Thymus (tissue), 11 donors: ENCODE data around the gene KLHL25. TPM values are rescaled to one million over a fixed set of nuclear protein-coding genes. Genes with fewer than 3 reads are reported as not detected.
"Not testable (repeated sequence)": the region's sequence is repeated elsewhere in the genome, so short reads cannot be mapped to it uniquely, and the experiment has no call there.

Experiments
- DNase-seq, 9 donors: peaks; one replicate each; pipeline ENCODE4 v3.0.0-alpha.2; 2013; ENCODE audit warnings: low spot score in 9 of 9, low read depth in 6 of 9, missing footprints in 1 of 9
- H3K27ac ChIP-seq, 2 donors: one replicate each; pipeline ENCODE4 v1.5.1; 2013; ENCODE audit warnings: control low read depth in 1 of 2, low read depth in 1 of 2, low read length in 1 of 2, mild to moderate bottlenecking in 1 of 2, moderate library complexity in 1 of 2
- H3K27me3 ChIP-seq, 2 donors: one replicate each; pipeline ENCODE4 v1.5.1; 2013; ENCODE audit warnings: low read length in 1 of 2; ENCODE audit not compliant: control insufficient read depth in 2 of 2, insufficient read depth in 1 of 2
- H3K36me3 ChIP-seq, 2 donors: one replicate each; pipeline ENCODE4 v1.5.1; 2013; ENCODE audit warnings: low read length in 1 of 2, mild to moderate bottlenecking in 1 of 2, moderate library complexity in 1 of 2; ENCODE audit not compliant: control insufficient read depth in 2 of 2, insufficient read depth in 2 of 2
- H3K4me1 ChIP-seq, 2 donors: one replicate each; pipeline ENCODE4 v1.5.1; 2013; ENCODE audit warnings: low read length in 2 of 2; ENCODE audit not compliant: control insufficient read depth in 2 of 2, insufficient read depth in 2 of 2
- H3K4me3 ChIP-seq, 2 donors: one replicate each; pipeline ENCODE4 v1.5.1; 2013; ENCODE audit warnings: low read length in 2 of 2, control low read depth in 1 of 2, mild to moderate bottlenecking in 1 of 2
- H3K9me3 ChIP-seq, 2 donors: one replicate each; pipeline ENCODE4 v1.5.1; 2013; ENCODE audit warnings: low read length in 1 of 2, mild to moderate bottlenecking in 1 of 2; ENCODE audit not compliant: control insufficient read depth in 2 of 2, insufficient read depth in 1 of 2
- WGBS: extraction: QIAGEN DNeasy Blood & Tissue Kit; methylation state at CpG from one replicate; pipeline ENCODE4 v1.1.7; 2013; 5-methylcytosine and 5-hydroxymethylcytosine counted together
- polyA plus RNA-seq: library from polyadenylated mRNA; stranded (reverse); fragments of 200-250 nt; gene quantifications from one replicate; pipeline ENCODE4 v1.2.3, GENCODE V29; 2013
- total RNA-seq: library from RNA; stranded (reverse); fragments of 120-200 nt; gene quantifications from one replicate; pipeline ENCODE4 v1.2.4, GENCODE V29; 2013
- donor health status: healthy.

The KLHL25 gene
- total and polyA plus RNA-seq, 2 donors, result 3.2 to 3.7 TPM

DNA sequence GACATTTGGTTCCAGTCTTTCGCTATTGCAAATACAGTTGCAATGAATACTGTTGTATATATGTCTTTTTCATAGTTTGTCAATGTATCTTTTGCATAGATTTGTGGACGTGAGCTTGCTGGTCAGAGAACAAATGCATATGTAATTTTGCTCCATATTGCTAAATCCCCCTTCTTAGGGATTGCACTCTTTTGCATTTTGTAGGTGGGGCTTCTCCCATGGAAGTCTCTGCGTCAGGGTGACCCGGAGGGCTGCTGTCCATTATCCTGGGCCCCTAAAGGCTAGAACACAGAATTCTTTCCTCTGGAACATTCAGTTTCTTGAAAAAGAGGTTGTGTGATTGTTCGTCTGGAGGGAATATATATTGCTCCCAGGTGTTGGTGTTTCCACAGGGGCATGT lies 25.2 kb upstream of the KLHL25 start:
- Histone ChIP-seq H3K27me3 (no peaks in the 10 kb centered on the region), H3K4me3 (no peak overlapping the region), H3K9me3 (no peaks in the 10 kb centered on the region), H3K27ac (no peak overlapping the region), H3K36me3 (no peaks in the 10 kb centered on the region), H3K4me1 (no peaks in the 10 kb centered on the region)
- 86% methylated on average over 5 of the region's 5 CpGs for WGBS
- DNase-seq, result no peak

DNA sequence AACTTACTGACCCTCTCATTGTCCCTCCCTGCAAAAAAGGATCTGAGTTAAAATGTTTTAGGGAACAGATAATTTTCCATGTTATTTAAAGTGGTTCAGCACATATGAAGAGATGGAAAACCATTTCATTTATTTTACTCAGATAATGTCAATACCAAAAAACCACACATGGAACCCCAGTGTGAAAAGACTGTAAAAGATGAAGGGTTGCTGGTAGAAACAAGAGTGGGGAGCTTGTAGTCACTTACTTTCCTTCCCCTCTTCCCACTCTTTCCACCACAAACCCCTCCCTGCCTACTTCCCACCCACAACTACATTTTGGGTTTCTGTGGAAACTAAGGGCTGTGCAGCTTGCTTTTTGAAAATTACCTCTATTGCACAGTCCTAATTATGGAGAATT lies 18.5 kb upstream of the KLHL25 start:
- H3K36me3 ChIP-seq, result no peaks in the 10 kb centered on the region
- H3K27me3 ChIP-seq, result no peaks in the 10 kb centered on the region
- no peaks in the 10 kb centered on the region for H3K4me1 ChIP-seq
- no peak for DNase-seq
- no peak overlapping the region for H3K4me3 ChIP-seq
- no peaks in the 10 kb centered on the region for H3K9me3 ChIP-seq
- H3K27ac ChIP-seq, result no peak overlapping the region

DNA sequence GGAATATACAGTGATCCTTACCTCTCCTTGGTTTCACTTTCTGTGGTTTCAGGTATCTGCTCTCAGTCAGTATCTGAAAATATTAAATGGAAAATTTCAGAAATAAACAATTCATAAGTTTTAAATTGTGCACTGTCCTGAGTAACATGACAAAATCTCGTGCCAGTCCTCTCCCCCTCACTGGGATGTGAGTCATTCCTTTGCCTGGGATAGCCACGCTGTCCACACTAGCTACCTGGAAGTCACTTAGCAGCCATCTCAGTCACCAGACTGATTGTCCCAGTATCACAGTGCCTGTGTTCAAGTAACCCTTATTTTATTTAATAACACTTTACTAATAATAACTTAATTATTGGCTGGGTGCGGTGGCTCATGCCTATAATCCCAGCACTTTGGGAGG lies 15.3 kb upstream of the KLHL25 start:
- Histone ChIP-seq H3K4me1 (no peaks in the 10 kb centered on the region), H3K27me3 (no peaks in the 10 kb centered on the region), H3K9me3 (no peaks in the 10 kb centered on the region), H3K4me3 (no peak overlapping the region), H3K36me3 (no peaks in the 10 kb centered on the region), H3K27ac (no peak overlapping the region)
- WGBS, result 96% methylated on average over 3 of the region's 3 CpGs
- DNase-seq, result no peak

DNA sequence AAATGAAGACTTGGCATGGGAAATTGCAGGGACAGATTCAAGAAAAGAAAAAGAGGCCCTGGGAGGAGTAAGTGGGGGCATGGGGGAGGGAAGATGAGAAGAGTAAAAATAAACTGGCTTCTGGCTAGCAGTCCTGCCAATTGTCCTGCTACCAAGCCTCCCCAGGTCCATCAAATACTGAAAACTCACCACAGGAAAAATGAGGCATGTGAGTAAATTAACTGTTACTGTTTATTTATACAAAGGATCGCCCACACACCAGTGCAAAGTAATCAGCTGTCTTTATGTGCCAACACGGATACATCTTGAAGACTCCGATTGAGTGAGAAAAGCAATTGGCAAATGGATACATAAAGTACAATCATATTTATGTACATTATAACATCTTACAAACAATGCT lies 10.7 kb upstream of the KLHL25 start:
- DNase-seq, result no peak
- H3K4me1 ChIP-seq, result no peaks in the 10 kb centered on the region
- no peaks in the 10 kb centered on the region for H3K27me3 ChIP-seq

DNA sequence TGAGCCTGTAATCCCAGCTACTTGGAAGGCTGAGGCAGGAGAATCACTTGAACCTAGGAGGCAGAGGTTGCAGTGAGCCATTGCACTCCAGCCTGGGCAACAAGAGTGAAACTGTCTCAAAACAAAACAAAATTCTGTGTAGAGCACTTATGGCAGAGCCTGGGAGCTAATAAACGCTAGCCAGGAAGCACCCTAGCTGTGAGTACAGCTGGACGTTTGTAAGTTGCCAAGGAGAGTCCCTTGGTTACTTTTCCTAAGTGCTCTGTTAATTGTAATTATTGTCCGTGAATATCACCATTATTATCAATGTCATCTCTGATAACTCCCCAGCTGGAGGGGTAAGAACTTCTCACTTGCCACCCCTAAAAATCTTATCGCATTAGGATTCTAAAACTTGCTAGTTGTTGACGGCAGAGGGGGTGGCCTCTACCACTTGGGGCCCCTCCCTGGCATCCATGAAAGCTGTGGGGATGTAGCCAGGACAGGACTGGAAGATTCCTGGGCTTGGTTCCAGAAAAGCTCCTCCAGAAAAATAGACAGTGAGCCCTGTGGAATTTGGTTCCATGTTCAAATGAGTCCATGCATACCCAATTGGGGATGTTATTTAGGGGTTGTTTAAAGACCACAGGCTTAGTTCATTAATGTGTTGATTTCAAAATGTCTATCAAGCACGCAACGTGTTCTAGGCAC lies 9.9 kb upstream of the KLHL25 start:
- no peak overlapping the region for H3K4me3 ChIP-seq
- 82% methylated on average over 7 of the region's 7 CpGs for WGBS
- H3K9me3 ChIP-seq, result no peaks in the 10 kb centered on the region
- H3K27me3 ChIP-seq, result no peaks in the 10 kb centered on the region
- DNase-seq, result no peak
- no peaks in the 10 kb centered on the region for H3K36me3 ChIP-seq
- H3K4me1 ChIP-seq, result no peaks in the 10 kb centered on the region
- no peak overlapping the region for H3K27ac ChIP-seq

More for the DNA sequence above, 10.7 kb upstream of the KLHL25 start:
- no peaks in the 10 kb centered on the region for H3K36me3 ChIP-seq
- no peak overlapping the region for H3K4me3 ChIP-seq
- WGBS, result 65% methylated on average over 3 of the region's 3 CpGs
- H3K9me3 ChIP-seq, result no peaks in the 10 kb centered on the region
- no peak overlapping the region for H3K27ac ChIP-seq

DNA sequence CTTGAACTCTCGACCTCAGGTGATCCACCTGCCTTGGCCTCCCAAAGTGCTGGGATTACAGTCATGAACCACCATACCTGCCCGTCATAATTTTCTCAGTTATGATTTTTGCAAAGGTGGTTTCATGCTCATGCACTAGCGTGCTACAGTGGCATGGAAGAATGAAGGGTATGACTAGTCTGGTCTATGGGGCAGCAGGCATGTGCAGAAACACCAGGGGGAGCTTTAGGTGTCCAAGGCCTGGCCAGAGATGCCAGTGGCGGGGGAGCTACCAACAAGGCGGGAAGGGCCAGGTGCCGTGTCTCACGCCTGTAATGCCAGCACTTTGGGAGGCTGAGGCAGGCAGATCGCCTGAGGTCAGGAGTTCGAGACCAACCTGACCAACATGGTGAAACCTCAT lies 7.9 kb upstream of the KLHL25 start:
- WGBS, result 91% methylated on average over 9 of the region's 9 CpGs
- not testable (repeated sequence) for H3K9me3 ChIP-seq, H3K27ac ChIP-seq, DNase-seq, H3K4me1 ChIP-seq, H3K36me3 ChIP-seq, H3K4me3 ChIP-seq, H3K27me3 ChIP-seq

DNA sequence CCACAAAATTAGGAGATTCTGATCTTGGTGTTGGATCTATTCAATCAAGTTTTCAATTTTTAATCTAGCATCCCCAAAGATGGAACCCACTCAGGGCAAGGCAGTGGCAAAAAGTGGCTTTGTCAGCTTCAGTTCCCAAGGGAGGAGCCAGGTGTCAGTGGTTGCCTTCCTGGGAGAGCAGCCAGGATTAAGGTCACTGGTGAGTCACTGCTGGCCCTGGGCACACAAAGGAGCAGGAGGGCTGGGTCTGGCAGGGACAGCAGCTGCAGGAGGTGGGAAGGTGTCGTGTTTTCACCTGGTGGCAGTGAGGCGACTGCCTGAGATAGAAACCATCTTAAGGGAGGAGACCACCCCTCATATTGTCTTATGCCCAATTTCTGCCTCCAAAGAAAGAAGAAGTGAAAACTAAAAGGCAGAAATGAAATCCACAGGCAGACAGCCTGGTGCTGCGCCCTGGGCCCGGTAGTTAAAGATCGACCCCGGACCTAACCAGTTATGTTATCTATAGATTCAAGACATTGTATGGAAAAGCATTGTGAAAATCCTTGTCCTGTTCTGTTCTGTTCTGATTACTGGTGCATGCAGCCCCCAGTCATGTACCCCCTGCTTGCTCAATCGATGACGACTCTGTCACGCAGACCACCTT lies 5.9 kb upstream of the KLHL25 start:
- no peaks in the 10 kb centered on the region for H3K4me1 ChIP-seq
- no peak overlapping the region for H3K27ac ChIP-seq
- no peaks in the 10 kb centered on the region for H3K9me3 ChIP-seq
- no peak overlapping the region for H3K4me3 ChIP-seq
- no peak for DNase-seq
- 95% methylated on average over 9 of the region's 9 CpGs for whole genome bisulfite sequencing
- H3K36me3 ChIP-seq, result no peaks in the 10 kb centered on the region
- H3K27me3 ChIP-seq, result peaks cover 0 to 2% of the 10 kb centered on the region in 2 donors

DNA sequence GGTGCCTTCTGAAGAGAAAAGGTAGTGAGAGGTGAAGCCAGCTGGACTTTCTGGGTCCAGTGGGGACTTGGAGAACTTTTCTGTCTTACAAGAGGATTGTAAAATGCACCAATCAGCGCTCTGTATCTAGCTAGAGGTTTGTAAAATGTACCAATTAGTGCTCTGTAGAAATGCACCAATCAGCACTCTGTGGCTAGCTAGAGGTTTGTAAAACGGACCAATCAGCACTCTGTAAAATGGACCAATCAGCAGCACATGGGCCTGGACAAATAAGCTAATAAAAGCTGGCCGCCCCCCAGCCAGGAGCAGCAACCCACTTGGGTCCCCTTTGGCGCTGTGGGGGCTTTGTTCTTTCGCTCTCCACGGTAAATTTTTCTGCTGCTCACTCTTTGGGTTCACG lies 1.6 kb upstream of the KLHL25 start:
- not testable (repeated sequence) for DNase-seq, H3K9me3 ChIP-seq, H3K27ac ChIP-seq, H3K27me3 ChIP-seq, H3K36me3 ChIP-seq, H3K4me3 ChIP-seq
- peaks cover 9 to 15% of the 10 kb centered on the region in 2 donors for H3K4me1 ChIP-seq
- 90% methylated on average over 7 of the region's 7 CpGs for WGBS

DNA sequence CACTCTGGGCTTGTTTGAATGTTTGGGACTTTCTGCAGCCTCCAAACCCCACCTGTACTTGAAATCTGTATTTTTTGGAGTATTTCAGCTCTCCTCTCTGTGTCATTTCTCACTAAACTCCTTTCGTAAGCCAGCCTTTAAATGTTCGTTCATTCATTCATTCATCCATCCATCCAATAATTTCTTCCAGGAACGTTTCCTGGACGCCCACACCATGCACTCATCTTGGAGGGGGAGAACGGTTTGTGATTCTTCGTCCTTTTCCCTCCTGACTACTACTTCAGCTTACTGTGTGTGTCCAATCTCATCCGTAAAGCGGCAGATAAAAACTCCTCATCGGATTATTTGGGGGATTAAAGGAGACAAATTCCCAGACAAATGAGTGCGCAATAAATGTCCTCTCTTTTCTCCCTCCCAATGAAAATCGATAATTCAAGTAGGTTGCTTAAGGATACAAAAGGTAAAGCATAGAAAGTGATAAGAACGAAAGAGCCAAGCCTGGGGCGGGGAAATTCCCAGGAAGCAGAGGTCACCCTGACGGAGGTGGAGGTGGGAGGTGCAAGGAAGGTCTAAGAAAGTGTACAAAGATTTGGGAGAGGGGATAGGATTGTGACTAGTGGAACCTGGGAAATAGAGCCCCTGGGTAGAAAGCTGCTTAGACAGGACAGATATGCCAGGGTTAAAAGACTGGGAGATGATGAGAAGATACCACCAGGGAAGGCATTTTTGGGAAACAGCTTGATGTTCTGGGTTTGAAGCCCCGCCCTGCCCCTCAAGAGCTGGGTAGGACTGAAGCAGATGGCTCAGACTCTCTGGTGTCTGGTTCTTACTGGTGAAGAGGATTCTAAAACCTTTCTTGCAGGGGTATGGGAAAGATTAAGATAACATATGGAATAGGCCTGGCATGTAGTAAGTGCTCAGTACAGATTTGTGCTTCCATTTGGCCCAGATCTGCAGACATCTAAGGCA lies 896 bp upstream of the KLHL25 start:
- peak overlapping the region in 1 of 2 donors; percentile 77 for H3K4me3 ChIP-seq
- no peak for DNase-seq
- no peak overlapping the region for H3K27ac ChIP-seq
- no peaks in the 10 kb centered on the region for H3K9me3 ChIP-seq
- H3K4me1 ChIP-seq, result peaks cover 9 to 15% of the 10 kb centered on the region in 2 donors
- H3K36me3 ChIP-seq, result no peaks in the 10 kb centered on the region
- H3K27me3 ChIP-seq, result peaks cover 0 to 4% of the 10 kb centered on the region in 2 donors
- 78% methylated on average over 15 of the region's 15 CpGs for WGBS
